Naive thymus-derived CD4-positive, alpha-beta T cell (primary cell): ENCODE measurements around the gene ADAMTS17. TPM values are rescaled to one million over a fixed set of nuclear protein-coding genes. Genes with fewer than 3 reads are reported as not detected.

Experiments
- ATAC-seq: fragments of 150-1000 bp; cut with Tn5 transposase; 2 replicates; pipeline ENCODE4 v1.10.0; 2021; ENCODE audit warnings: mild to moderate bottlenecking, moderate library complexity
- CTCF ChIA-PET: fragments of 350-600 bp; sonication (Branson Sonifier 250); formaldehyde crosslinking; loops from one replicate; lab custom pipeline; 2021; ENCODE audit warnings: antibody characterized with exemption; lab: Charles Lee
- POLR2A ChIA-PET: fragments of 350-600 bp; sonication (Branson Sonifier 250); formaldehyde crosslinking; loops from one replicate; lab custom pipeline; 2021; ENCODE audit warnings: antibody characterized with exemption, inconsistent platforms; lab: Charles Lee
- DNase-seq, 9 donors: peaks; one replicate each; pipeline versions ENCODE4 v3.0.0 to v3.0.0-alpha.2; 2020 to 2022; ENCODE audit warnings: mixed read lengths in 1 of 9
- H3K27ac ChIP-seq: one replicate; pipeline ENCODE4 v1.7.0; 2013; ENCODE audit warnings: mild to moderate bottlenecking, low read depth, low read length, moderate library complexity
- H3K27me3 ChIP-seq, 2 donors: one replicate each; pipeline ENCODE4 v1.7.0; 2013; ENCODE audit warnings: low read length in 2 of 2, mild to moderate bottlenecking in 2 of 2, moderate library complexity in 2 of 2; ENCODE audit not compliant: control insufficient read depth in 2 of 2, insufficient read depth in 2 of 2
- H3K36me3 ChIP-seq, 3 experiments: 1 replicate in 2 of 3; 2 replicates in 1 of 3; pipeline ENCODE4 v1.7.0; 2013; ENCODE audit warnings: low read length in 3 of 3, mild to moderate bottlenecking in 3 of 3, moderate library complexity in 1 of 3; ENCODE audit not compliant: insufficient read depth in 3 of 3, control insufficient read depth in 2 of 3
- H3K4me1 ChIP-seq, 2 donors: one replicate each; pipeline ENCODE4 v1.7.0; 2013; ENCODE audit warnings: low read length in 2 of 2, mild to moderate bottlenecking in 2 of 2, moderate library complexity in 1 of 2; ENCODE audit not compliant: control insufficient read depth in 2 of 2, insufficient read depth in 2 of 2
- H3K4me3 ChIP-seq: 2 replicates; pipeline ENCODE4 v1.7.0; 2013; ENCODE audit warnings: mild to moderate bottlenecking, low read length
- H3K9me3 ChIP-seq, 3 experiments: 1 replicate in 2 of 3; 2 replicates in 1 of 3; pipeline ENCODE4 v1.7.0; 2013; ENCODE audit warnings: low read length in 3 of 3; ENCODE audit not compliant: control insufficient read depth in 2 of 3
- H3K27ac Mint-ChIP-seq, 9 donors: one replicate each; pipeline ENCODE4 v1.8.0; 2020 to 2022; ENCODE audit warnings: mixed read lengths in 9 of 9, mild to moderate bottlenecking in 8 of 9, moderate library complexity in 5 of 9, inconsistent platforms in 2 of 9
- H3K27me3 Mint-ChIP-seq, 5 donors: one replicate each; pipeline ENCODE4 v1.8.0; 2021 to 2022; ENCODE audit warnings: mixed read lengths in 5 of 5, mild to moderate bottlenecking in 1 of 5
- H3K36me3 Mint-ChIP-seq, 5 donors: one replicate each; pipeline ENCODE4 v1.8.0; 2020 to 2022; ENCODE audit warnings: mixed read lengths in 5 of 5, mild to moderate bottlenecking in 3 of 5, inconsistent platforms in 1 of 5
- H3K4me1 Mint-ChIP-seq, 7 donors: one replicate each; pipeline ENCODE4 v1.8.0; 2020 to 2022; ENCODE audit warnings: mixed read lengths in 7 of 7, mild to moderate bottlenecking in 3 of 7, inconsistent platforms in 1 of 7
- H3K4me3 Mint-ChIP-seq, 10 donors: one replicate each; pipeline ENCODE4 v1.8.0; 2020 to 2022; ENCODE audit warnings: mild to moderate bottlenecking in 10 of 10, mixed read lengths in 10 of 10, moderate library complexity in 6 of 10, inconsistent platforms in 2 of 10
- H3K9me3 Mint-ChIP-seq, 11 donors: one replicate each; pipeline ENCODE4 v1.8.0; 2020 to 2022; ENCODE audit warnings: mixed read lengths in 11 of 11, mild to moderate bottlenecking in 4 of 11, inconsistent platforms in 1 of 11, moderate library complexity in 1 of 11
- intact Hi-C, 2 donors: fragments of 100-400 bp; cut with micrococcal nuclease; formaldehyde crosslinking; loops; one replicate each; pipeline ENCODE4 v1.15.1; 2023
- polyA plus RNA-seq, 2 donors: library from polyadenylated mRNA; unstranded; fragments of 300-500 nt; fragmentation: Illumina TruSeq; gene quantifications; one replicate each; pipeline ENCODE4 v1.2.3, GENCODE V29; 2021
- total RNA-seq, 6 experiments: library from RNA in 5 of 6; stranded (reverse) in 5 of 6; gene quantifications; 1 replicate in 5 of 6; 2 replicates in 1 of 6; pipeline ENCODE4 v1.2.3 and lab custom pipeline; 2021 to 2026

The ADAMTS17 gene
- total and polyA plus RNA-seq, 7 experiments from 2014 or later: 1.5 to 13.5 (median 3.2) TPM

DNA sequence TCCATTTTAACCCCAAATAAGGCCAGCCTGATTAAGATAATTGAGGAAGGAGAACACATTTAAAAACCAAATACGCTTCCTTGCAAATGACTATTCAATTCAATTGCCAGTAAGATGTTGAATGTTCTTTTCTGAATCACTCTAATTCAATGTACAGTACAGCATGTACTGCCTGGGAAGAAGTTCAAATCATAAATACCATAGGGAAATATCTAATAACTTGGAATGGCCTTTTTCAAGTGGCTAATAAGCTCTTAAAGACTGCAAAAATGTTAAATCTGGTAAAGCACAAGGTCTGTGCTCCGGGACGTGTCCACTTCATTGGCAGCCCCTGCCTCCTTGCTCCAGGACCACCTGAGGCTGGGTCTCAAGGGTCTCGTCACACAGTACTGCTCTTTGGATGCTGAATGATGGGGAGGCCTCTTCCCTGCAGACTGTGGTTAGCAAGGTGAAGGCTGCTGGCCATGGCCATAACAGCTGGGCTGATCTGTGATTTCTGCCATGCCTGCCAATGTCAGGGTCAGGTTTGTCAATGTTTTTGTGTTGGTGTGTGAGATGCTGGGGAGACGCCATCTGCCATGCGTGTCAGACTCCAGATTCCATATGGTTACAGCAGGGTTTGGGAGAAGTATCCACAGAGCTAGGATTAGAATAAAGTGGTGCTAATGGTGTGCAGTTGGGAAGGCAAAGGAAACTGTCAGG is 300.5 kb downstream of the ADAMTS17 start:
- Mint-ChIP-seq H3K27me3 (peaks cover 0 to 4% (median 0%) of the 10 kb centered on the region in 5 donors), H3K4me1 (peaks cover 0 to 14% (median 0%) of the 10 kb centered on the region in 7 donors), H3K36me3 (peaks cover 0 to 38% (median 29%) of the 10 kb centered on the region in 5 donors), H3K9me3 (peaks cover 0 to 2% (median 0%) of the 10 kb centered on the region in 11 donors), H3K4me3 (no peak overlapping the region), H3K27ac (no peak overlapping the region)
- Histone ChIP-seq H3K4me3 (no peak overlapping the region), H3K36me3 (no peaks in the 10 kb centered on the region), H3K4me1 (no peaks in the 10 kb centered on the region), H3K27ac (no peak overlapping the region), H3K27me3 (no peaks in the 10 kb centered on the region), H3K9me3 (no peaks in the 10 kb centered on the region)
- no peak for ATAC-seq
- CTCF ChIA-PET: no interaction called here
- DNase-seq: no peak
- intact Hi-C loops: loop anchor here in 1 of 2 donors (2.0 kb wide), 1 partner anchor 298 kb away; no protein-coding TSS in a partner anchor
- POLR2A ChIA-PET: no interaction called here

DNA sequence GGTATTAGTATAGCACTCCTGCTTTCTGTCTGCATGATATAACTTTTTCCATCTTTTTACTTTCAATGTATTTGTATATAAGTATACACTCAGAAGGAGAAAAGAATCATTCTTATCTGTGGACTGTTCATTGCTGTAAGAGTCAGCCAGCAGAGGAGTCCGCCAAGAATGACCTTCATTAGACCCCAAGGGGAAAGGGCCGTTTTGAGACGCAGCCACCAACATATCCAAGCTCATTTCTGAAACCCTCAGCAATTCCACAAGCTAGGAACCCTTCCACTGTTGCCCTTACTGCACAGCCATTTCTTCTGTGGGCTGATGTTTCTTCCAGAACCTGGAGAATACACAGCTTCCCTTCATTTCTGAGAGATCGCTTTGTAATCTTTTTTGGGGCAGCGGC is 301.8 kb downstream of the ADAMTS17 start:
- Histone ChIP-seq H3K36me3 (no peaks in the 10 kb centered on the region), H3K4me3 (no peak overlapping the region), H3K4me1 (no peaks in the 10 kb centered on the region), H3K9me3 (no peaks in the 10 kb centered on the region), H3K27ac (no peak overlapping the region), H3K27me3 (no peaks in the 10 kb centered on the region)
- Mint-ChIP-seq H3K4me1 (peaks cover 0 to 14% (median 0%) of the 10 kb centered on the region in 7 donors), H3K36me3 (peaks cover 0 to 36% (median 27%) of the 10 kb centered on the region in 5 donors), H3K27me3 (peaks cover 0 to 4% (median 0%) of the 10 kb centered on the region in 5 donors), H3K27ac (no peak overlapping the region), H3K4me3 (no peak overlapping the region), H3K9me3 (peaks cover 0 to 2% (median 0%) of the 10 kb centered on the region in 11 donors)
- intact Hi-C loops: loop anchor here in 1 of 2 donors (2.0 kb wide), 1 partner anchor 299 kb away; no protein-coding TSS in a partner anchor
- ATAC-seq: no peak
- ChIA-PET CTCF (no interaction called here), POLR2A (no interaction called here)
- DNase-seq: no peak

DNA sequence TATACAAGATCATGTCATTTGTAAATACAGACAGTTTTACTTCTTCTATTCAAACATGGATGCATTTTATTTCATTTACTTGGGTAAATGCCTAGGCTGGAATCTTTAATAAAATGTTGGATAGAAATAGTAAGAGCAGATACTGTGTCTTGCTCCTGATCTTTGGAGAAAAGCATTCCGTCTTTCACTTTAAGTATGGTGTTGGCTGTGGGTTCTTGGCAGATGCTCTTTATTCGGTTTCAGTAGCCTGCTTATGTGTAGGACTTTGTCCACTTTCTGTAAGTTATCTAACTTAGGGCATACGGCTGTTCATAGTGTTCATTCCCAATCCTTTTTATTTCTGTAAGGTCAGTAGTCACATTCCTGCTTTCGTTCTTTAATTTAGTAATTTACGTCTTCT is 303.0 kb downstream of the ADAMTS17 start:
- ATAC-seq: no peak
- no peak overlapping the region for H3K27ac ChIP-seq
- H3K36me3 Mint-ChIP-seq: peaks cover 0 to 34% (median 25%) of the 10 kb centered on the region in 5 donors
- no peaks in the 10 kb centered on the region for H3K36me3 ChIP-seq
- intact Hi-C loops: no loop called here
- H3K27ac Mint-ChIP-seq: no peak overlapping the region
- ChIA-PET POLR2A (no interaction called here), CTCF (no interaction called here)
- no peak overlapping the region for H3K4me3 ChIP-seq
- peaks cover 0 to 9% (median 0%) of the 10 kb centered on the region in 7 donors for H3K4me1 Mint-ChIP-seq
- no peak overlapping the region for H3K4me3 Mint-ChIP-seq
- H3K4me1 ChIP-seq: no peaks in the 10 kb centered on the region
- no peaks in the 10 kb centered on the region for H3K9me3 ChIP-seq
- H3K9me3 Mint-ChIP-seq: no peaks in the 10 kb centered on the region
- DNase-seq: no peak
- peaks cover 0 to 4% (median 0%) of the 10 kb centered on the region in 5 donors for H3K27me3 Mint-ChIP-seq
- no peaks in the 10 kb centered on the region for H3K27me3 ChIP-seq

DNA sequence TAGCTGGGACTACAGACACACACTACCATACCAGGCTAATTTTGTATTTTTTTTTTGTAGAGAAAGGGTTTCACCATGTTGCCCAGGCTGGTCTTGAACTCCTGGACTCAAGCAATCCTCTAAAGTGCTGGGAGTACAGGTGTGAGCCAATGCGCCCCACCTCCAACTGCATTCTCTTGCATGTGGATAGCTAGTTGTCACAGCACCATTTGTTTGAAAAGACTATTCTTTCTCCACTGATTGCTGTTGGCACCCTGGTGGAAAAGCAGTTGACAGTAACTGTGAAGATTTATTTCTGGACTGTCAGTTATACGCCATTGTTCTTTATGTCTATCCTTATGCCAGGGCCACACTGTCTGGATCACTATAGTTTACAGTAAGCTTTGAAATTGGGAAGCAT is 303.9 kb downstream of the ADAMTS17 start:
- H3K4me3 Mint-ChIP-seq: no peak overlapping the region
- Histone ChIP-seq H3K9me3 (no peaks in the 10 kb centered on the region), H3K36me3 (no peaks in the 10 kb centered on the region), H3K4me1 (no peaks in the 10 kb centered on the region), H3K4me3 (no peak overlapping the region), H3K27ac (no peak overlapping the region), H3K27me3 (no peaks in the 10 kb centered on the region)
- H3K27ac Mint-ChIP-seq: no peak overlapping the region
- H3K9me3 Mint-ChIP-seq: no peaks in the 10 kb centered on the region
- intact Hi-C loops: no loop called here
- DNase-seq (no peak), ATAC-seq (no peak)
- CTCF ChIA-PET: no interaction called here
- H3K27me3 Mint-ChIP-seq: peaks cover 0 to 4% (median 0%) of the 10 kb centered on the region in 5 donors
- peaks cover 0 to 4% (median 0%) of the 10 kb centered on the region in 7 donors for H3K4me1 Mint-ChIP-seq
- peaks cover 0 to 33% (median 25%) of the 10 kb centered on the region in 5 donors for H3K36me3 Mint-ChIP-seq
- POLR2A ChIA-PET: no interaction called here

DNA sequence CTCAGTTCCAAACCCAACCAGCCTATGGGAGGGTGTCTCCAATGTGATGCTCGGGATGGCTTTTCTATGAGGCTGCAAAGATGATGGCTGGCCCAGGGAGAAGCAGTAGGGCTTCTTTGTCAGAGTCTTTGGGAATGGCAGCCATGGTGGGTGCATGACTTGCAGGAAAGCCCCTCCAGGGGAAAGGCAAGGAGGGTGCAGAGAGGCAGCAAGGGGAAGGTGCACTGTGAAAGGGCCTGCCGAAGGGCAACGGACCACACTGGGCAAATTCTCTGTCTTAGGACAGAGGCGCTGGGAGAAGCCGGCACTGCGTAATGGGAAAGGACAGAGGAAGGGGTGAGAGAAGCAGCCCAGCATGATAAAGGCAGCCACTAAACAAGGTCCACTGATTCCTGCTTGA is 305.8 kb downstream of the ADAMTS17 start:
- Histone ChIP-seq H3K4me3 (no peak overlapping the region), H3K4me1 (no peaks in the 10 kb centered on the region), H3K36me3 (no peaks in the 10 kb centered on the region), H3K27me3 (no peaks in the 10 kb centered on the region), H3K9me3 (no peaks in the 10 kb centered on the region), H3K27ac (no peak overlapping the region)
- peaks cover 0 to 2% (median 0%) of the 10 kb centered on the region in 11 donors for H3K9me3 Mint-ChIP-seq
- ChIA-PET POLR2A (no interaction called here), CTCF (no interaction called here)
- no peak for ATAC-seq
- no peak for DNase-seq
- no peak overlapping the region for H3K4me3 Mint-ChIP-seq
- H3K27ac Mint-ChIP-seq: no peak overlapping the region
- H3K4me1 Mint-ChIP-seq: peaks cover 0 to 1% (median 0%) of the 10 kb centered on the region in 7 donors
- peaks cover 0 to 4% (median 0%) of the 10 kb centered on the region in 5 donors for H3K27me3 Mint-ChIP-seq
- peaks cover 0 to 32% (median 20%) of the 10 kb centered on the region in 5 donors for H3K36me3 Mint-ChIP-seq
- intact Hi-C loops: no loop called here

DNA sequence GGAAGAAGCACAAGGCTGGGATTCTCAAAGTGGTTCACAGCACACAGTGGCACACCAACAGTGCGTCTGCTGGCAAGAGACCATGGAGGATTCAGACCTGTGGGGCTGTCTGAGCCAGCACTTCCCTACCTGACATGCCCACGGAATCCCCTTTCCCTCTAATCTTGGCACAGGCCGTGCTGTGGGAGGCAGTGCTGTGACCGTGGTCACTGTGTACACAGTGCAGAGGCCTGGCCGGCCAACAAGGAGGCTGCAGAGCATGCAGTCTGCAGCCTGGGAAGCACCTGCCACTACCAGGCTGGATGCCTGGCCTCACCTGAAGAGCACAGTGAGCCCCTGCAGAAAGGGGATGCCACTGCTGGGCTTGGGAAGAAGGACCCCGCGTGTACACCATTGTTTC is 307.6 kb downstream of the ADAMTS17 start:
- Mint-ChIP-seq H3K9me3 (peaks cover 0 to 12% (median 2%) of the 10 kb centered on the region in 11 donors), H3K27me3 (no peaks in the 10 kb centered on the region), H3K27ac (no peak overlapping the region), H3K36me3 (peaks cover 0 to 48% (median 32%) of the 10 kb centered on the region in 5 donors), H3K4me3 (no peak overlapping the region), H3K4me1 (peaks cover 0 to 1% (median 0%) of the 10 kb centered on the region in 7 donors)
- H3K4me3 ChIP-seq: no peak overlapping the region
- H3K36me3 ChIP-seq: no peaks in the 10 kb centered on the region
- CTCF ChIA-PET: no interaction called here
- POLR2A ChIA-PET: no interaction called here
- no peaks in the 10 kb centered on the region for H3K9me3 ChIP-seq
- DNase-seq (no peak), ATAC-seq (no peak)
- intact Hi-C loops: no loop called here
- no peaks in the 10 kb centered on the region for H3K27me3 ChIP-seq
- no peak overlapping the region for H3K27ac ChIP-seq
- no peaks in the 10 kb centered on the region for H3K4me1 ChIP-seq
